ENCODE measurements around the gene JAML.

JAML gene

GRCh38 chr11:118229274-118229847, 4.5 kb upstream of the JAML start:
- TF ChIP-seq CTCF (IDR thresholded peaks at IDR 0.05): no peak

DNA sequence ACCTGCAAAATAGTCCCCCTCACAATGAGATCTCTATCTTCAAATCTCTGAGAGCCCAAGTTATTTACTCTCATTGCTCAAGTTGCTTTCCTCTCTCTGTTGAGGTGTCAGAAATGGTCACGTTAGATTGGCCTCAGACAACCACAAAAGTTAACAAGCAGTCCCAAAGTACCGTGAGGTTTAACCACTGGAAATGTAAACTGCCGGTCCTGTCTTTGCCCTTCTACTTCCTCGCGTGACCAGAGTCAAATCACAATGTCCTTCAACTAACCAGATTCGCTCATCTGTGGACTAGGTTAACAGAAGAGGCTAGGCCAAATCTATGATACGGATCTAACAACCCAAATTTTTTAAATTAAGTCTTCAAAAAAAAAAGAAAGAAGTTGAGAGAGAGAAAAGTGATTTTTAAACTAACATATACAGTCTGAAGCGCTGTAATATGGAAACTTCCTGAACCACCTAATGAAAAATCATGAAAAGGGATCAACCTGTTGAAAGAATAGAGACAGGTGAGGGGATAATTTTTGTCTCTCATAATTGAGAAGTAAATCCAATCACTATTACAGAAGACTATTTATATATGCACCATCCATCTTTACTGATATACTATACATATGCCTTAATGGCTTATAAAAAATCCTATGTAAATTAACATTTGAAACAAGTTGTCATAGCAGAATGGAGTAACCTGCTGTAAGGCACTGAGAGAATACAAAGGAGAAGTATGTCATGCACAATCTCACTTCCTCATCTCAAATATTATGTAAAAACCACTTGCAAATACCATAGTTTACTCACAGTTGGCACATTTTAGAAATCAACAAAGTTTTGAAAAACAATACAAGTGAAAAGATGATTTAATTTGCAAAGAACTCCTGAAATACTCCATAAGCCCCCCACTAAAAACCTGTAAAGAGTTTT, 3.3 kb upstream of the JAML start:
- no peak for TF ChIP-seq CTCF (IDR thresholded peaks at IDR 0.05)

GRCh38 chr11:118226781-118227180, 2.0 kb upstream of the JAML start:
- TF ChIP-seq CTCF (IDR thresholded peaks at IDR 0.05): no peak

- TF ChIP-seq CTCF (IDR thresholded peaks at IDR 0.05): no peak
Observed at GRCh38 chr11:118226296-118226695, 1.5 kb upstream of the JAML start.

GRCh38 chr11:118223992-118224391, 819 bp downstream of the JAML start:
- TF ChIP-seq CTCF (IDR thresholded peaks at IDR 0.05): no peak

DNA sequence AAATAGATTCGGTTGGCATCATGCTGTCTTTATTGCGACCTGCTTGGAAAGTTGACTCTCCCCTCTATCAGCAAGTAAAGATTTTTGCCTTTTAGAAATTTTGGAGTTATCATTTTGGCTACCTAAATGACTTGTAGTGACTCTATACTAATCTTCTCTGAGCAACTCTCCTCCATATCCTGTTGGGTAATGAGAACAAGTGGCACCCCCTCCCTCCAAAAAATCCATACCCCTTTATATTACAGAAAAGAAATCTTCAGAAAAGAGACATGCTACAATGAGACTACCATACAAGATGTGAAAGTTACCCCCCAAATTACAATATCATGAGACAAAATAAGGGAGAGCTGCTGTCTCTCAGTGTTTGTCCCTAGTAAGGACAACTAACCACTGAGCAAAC, 1.2 kb downstream of the JAML start:
- TF ChIP-seq CTCF (IDR thresholded peaks at IDR 0.05): no peak

DNA sequence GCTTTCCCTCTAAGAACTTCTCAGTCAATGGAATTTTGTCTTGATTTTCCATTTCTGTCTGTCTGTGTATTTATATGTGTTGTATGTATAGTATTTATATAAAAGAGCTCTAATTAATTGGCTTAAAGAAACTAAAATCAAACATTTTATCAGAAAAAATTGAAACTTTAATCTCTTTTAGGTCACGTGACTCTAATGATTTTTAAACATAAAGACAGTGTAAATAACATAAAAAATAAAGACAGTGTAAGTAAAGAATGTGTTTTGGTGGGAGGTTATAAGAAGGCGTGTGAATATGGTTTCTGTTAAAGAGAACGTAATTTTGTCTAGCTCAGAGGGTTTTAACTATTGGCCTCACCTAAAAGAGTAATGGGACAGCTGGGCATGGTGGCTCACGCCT, 2.4 kb downstream of the JAML start:
- no peak for TF ChIP-seq CTCF (IDR thresholded peaks at IDR 0.05)
